ENCODE results near the gene TEFM.

- TF ChIP-seq CTCF (IDR thresholded peaks at IDR 0.05; ENCODE audit: low read depth, low read length, poor library complexity, severe bottlenecking): no peak
- no peak for TF ChIP-seq EZH2phosphoT487 (IDR thresholded peaks at IDR 0.05; ENCODE audit: borderline replicate concordance, low read length)
Measured at GRCh38 chr17:30954046-30954830, 48.2 kb upstream of the TEFM start.

Measured in DOHH2 (cell line).